IMR-90 (cell line): ENCODE measurements around the gene CAMK2G. TPM values are rescaled to one million over a fixed set of nuclear protein-coding genes. Genes with fewer than 3 reads are reported as not detected.

Experiments
- ATAC-seq: fragments of 200-7000 bp; cut with Tn5 transposase; 2 replicates; pipeline ENCODE4 v1.9.1; 2020; ENCODE audit warnings: low read depth, mild to moderate bottlenecking, moderate library complexity
- BruUV-seq: library from RNA; stranded (reverse); fragments of 400-500 nt; replicated peaks from 2 replicates; lab custom pipeline; 2021; lab: Mats Ljungman, UMichigan
- CTCF ChIA-PET: fragments of 300-600 bp; formaldehyde crosslinking; extraction: SDS; loops from one replicate; lab custom pipeline; 2021; ENCODE audit warnings: antibody characterized with exemption; lab: Yijun Ruan, JAX
- POLR2A ChIA-PET: fragments of 300-600 bp; sonication (Branson Sonifier 250); formaldehyde crosslinking; loops from one replicate; lab custom pipeline; 2022; ENCODE audit warnings: antibody characterized with exemption; ENCODE audit not compliant: unreplicated experiment; lab: Charles Lee
- DNase-seq: peaks from one replicate; pipeline ENCODE4 v3.0.0; 2013
- H2AFZ ChIP-seq: replicated peaks from 2 replicates; pipeline ENCODE3; 2013; ENCODE audit warnings: low read length, mild to moderate bottlenecking; ENCODE audit not compliant: poor library complexity
- H2AK5ac ChIP-seq: 2 replicates; pipeline ENCODE4 v1.6.1; 2013; ENCODE audit warnings: low read depth, low read length, inconsistent platforms
- H2AK9ac ChIP-seq: replicated peaks from 2 replicates; pipeline ENCODE3; 2013; ENCODE audit warnings: mild to moderate bottlenecking, low read depth, low read length, moderate library complexity; ENCODE audit not compliant: poor library complexity
- H2BK120ac ChIP-seq: 2 replicates; pipeline ENCODE4 v1.6.1; 2013; ENCODE audit warnings: low read depth, low read length, inconsistent platforms
- H2BK15ac ChIP-seq: 3 replicates; pipeline ENCODE4 v1.6.1; 2013; ENCODE audit warnings: low read depth, low read length, inconsistent platforms
- H2BK20ac ChIP-seq: 2 replicates; pipeline ENCODE4 v1.6.1; 2013; ENCODE audit warnings: low read depth, mild to moderate bottlenecking, inconsistent platforms, low read length, moderate library complexity
- H2BK5ac ChIP-seq: 2 replicates; pipeline ENCODE4 v1.6.1; 2013; ENCODE audit warnings: mild to moderate bottlenecking, low read depth, low read length, inconsistent platforms; ENCODE audit not compliant: poor library complexity, severe bottlenecking
- H3K14ac ChIP-seq: replicated peaks from 2 replicates; pipeline ENCODE4 v1.6.1; 2013; ENCODE audit warnings: low read depth, low read length, inconsistent platforms
- H3K18ac ChIP-seq: 2 replicates; pipeline ENCODE4 v1.6.1; 2013; ENCODE audit warnings: low read depth, low read length, control low read depth
- H3K23ac ChIP-seq: 2 replicates; pipeline ENCODE4 v1.6.1; 2013; ENCODE audit warnings: low read depth, low read length, inconsistent platforms
- H3K27ac ChIP-seq: 2 replicates; pipeline ENCODE4 v1.5.1; 2013; ENCODE audit warnings: mild to moderate bottlenecking, control low read depth, low read length; ENCODE audit not compliant: insufficient read depth
- H3K27me3 ChIP-seq: 2 replicates; pipeline ENCODE4 v1.6.1; 2013; ENCODE audit warnings: low read length; ENCODE audit not compliant: control insufficient read depth, insufficient read depth
- H3K36me3 ChIP-seq: 2 replicates; pipeline ENCODE4 v1.6.1; 2013; ENCODE audit warnings: low read length, mixed read lengths; ENCODE audit not compliant: control insufficient read depth, insufficient read depth
- H3K4ac ChIP-seq: 2 replicates; pipeline ENCODE4 v1.6.1; 2013; ENCODE audit warnings: low read depth, low read length, inconsistent platforms
- H3K4me1 ChIP-seq: 2 replicates; pipeline ENCODE4 v1.6.1; 2013; ENCODE audit warnings: low read length, mixed read lengths; ENCODE audit not compliant: control insufficient read depth, insufficient read depth
- H3K4me2 ChIP-seq: 2 replicates; pipeline ENCODE4 v1.6.1; 2013; ENCODE audit warnings: low read depth, mild to moderate bottlenecking, control low read depth, low read length, moderate library complexity
- H3K4me3 ChIP-seq: 2 replicates; pipeline ENCODE4 v1.5.1; 2013; ENCODE audit warnings: low read depth, mild to moderate bottlenecking, control low read depth, low read length, moderate library complexity; ENCODE audit not compliant: insufficient read depth
- H3K56ac ChIP-seq: 2 replicates; pipeline ENCODE4 v1.6.1; 2013; ENCODE audit warnings: low read length, inconsistent platforms; ENCODE audit not compliant: insufficient read depth; ENCODE audit errors: extremely low read depth
- H3K79me1 ChIP-seq, 2 experiments: 2 replicates each; pipeline ENCODE4 v1.6.1; 2013; ENCODE audit warnings: low read length in 2 of 2, inconsistent platforms in 1 of 2, low read depth in 1 of 2
- H3K9ac ChIP-seq: 2 replicates; pipeline ENCODE4 v1.6.1; 2013; ENCODE audit warnings: low read depth, low read length, control low read depth
- H3K9me1 ChIP-seq: 2 replicates; pipeline ENCODE4 v1.6.1; 2013; ENCODE audit warnings: low read length, inconsistent platforms; ENCODE audit not compliant: insufficient read depth
- H3K9me3 ChIP-seq: 2 replicates; pipeline ENCODE4 v1.6.1; 2013; ENCODE audit warnings: low read length; ENCODE audit not compliant: control insufficient read depth, insufficient read depth
- H4K20me1 ChIP-seq: 2 replicates; pipeline ENCODE4 v1.6.1; 2013; ENCODE audit warnings: low read length, inconsistent platforms; ENCODE audit not compliant: insufficient read depth
- H4K5ac ChIP-seq: 2 replicates; pipeline ENCODE4 v1.6.1; 2013; ENCODE audit warnings: mild to moderate bottlenecking, low read depth, low read length, control low read depth
- H4K8ac ChIP-seq, 2 experiments: 2 replicates each; pipeline ENCODE4 v1.6.1; 2013; ENCODE audit warnings: low read depth in 2 of 2, low read length in 2 of 2, control low read depth in 1 of 2, inconsistent platforms in 1 of 2
- H4K91ac ChIP-seq: 2 replicates; pipeline ENCODE4 v1.6.1; 2013; ENCODE audit warnings: low read depth, low read length, inconsistent platforms; ENCODE audit not compliant: insufficient read depth
- CEBPB ChIP-seq: IDR thresholded peaks from 2 replicates; pipeline ENCODE4 v1.6.1; 2012; ENCODE audit warnings: low read depth, low read length, improper control_type of control experiment
- MAZ ChIP-seq: IDR thresholded peaks from 2 replicates; pipeline ENCODE4 v1.6.1; 2012; ENCODE audit warnings: low read depth, mild to moderate bottlenecking, low read length, improper control_type of control experiment, moderate library complexity, borderline replicate concordance
- RAD21 ChIP-seq: IDR thresholded peaks from 2 replicates; pipeline ENCODE4 v1.6.1; 2012; ENCODE audit warnings: low read length, improper control_type of control experiment
- WGBS, 2 experiments: methylation state at CpG; one replicate each; pipeline versions ENCODE4 v1.1.5 to v1.1.7; 2013; ENCODE audit warnings: missing lambda C conversion rate in 2 of 2; ENCODE audit not compliant: insufficient read length in 1 of 2; ENCODE audit errors: extremely low coverage in 2 of 2; 5-methylcytosine and 5-hydroxymethylcytosine counted together
- dilution Hi-C: fragments of 300-500 bp; cut with HindIII; formaldehyde crosslinking; loops from one replicate; pipeline ENCODE4 v1.14.3; 2018; ENCODE audit warnings: low sequenced_read_pairs; ENCODE audit not compliant: unreplicated experiment
- in situ Hi-C: fragments of 300-500 bp; cut with MboI; formaldehyde crosslinking; loops from 3 replicates; pipeline ENCODE4 v1.14.3; 2019; ENCODE audit warnings: low sequenced_read_pairs, inconsistent platforms, mixed read lengths
- intact Hi-C: fragments of 100-400 bp; cut with micrococcal nuclease; formaldehyde crosslinking; loops from 2 replicates; pipeline ENCODE4 v1.10.0; 2022
- polyA plus RNA-seq, 3 experiments: library from polyadenylated mRNA; depleted of rRNA; stranded (reverse); fragments of >200 nt; gene quantifications; 2 replicates each; pipeline ENCODE4 v1.2.3, GENCODE V29; 2012; ENCODE audit warnings: low replicate concordance in 1 of 3
- total RNA-seq: library from RNA; depleted of rRNA; stranded (reverse); fragments of >200 nt; gene quantifications from 2 replicates; pipeline ENCODE4 v1.2.3, GENCODE V29; 2012
- TF ChIP-seq, protein P1 (sequence below): fragments of 150-350 bp; IDR thresholded peaks from 2 replicates; pipeline ENCODE4 v1.6.1; 2016; ENCODE audit warnings: low read depth, mild to moderate bottlenecking, low read length, moderate library complexity, borderline replicate concordance

The CAMK2G gene
- total and polyA plus RNA-seq, 2 of the 4 experiments (the other 2 are of a cell fraction): 20.4 to 25.4 TPM

DNA sequence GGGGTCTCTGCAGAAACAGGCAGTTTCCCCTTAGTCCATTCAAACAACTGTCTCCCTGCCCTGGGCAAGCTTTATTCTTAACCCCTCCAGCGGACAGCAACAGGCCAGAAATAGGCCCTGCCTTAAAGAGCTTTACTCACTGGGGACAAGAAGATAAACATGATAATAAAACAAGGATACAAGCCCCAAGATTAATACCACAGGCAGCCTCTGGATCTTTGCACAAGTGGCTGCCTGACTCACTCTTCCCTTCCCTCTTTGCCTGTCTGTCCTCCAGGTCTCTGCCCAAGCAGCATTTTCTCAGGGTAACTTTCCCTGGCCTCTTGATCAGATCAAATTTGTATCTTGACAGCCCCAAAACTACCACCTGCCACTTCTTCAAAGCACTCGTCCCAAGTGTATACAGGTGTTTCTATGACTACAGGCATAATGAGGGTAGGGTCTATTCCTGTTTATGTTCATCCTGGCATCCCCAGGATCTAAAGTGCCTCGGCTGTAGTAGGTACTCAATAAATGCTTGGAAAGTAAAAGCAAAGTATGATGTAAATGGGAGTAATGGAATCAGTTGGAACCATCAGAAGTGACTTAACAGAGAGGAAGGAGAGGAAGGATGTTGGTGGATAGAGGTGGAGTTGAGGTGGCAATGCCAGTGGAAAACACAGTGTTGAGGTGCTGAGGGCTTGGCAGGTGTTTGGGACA lies 7.0 kb upstream of the CAMK2G start:
- Histone ChIP-seq H2AFZ (no peak overlapping the region), H3K9me3 (no peaks in the 10 kb centered on the region), H2AK9ac (no peak overlapping the region), H3K56ac (no peak overlapping the region), H2BK5ac (no peak overlapping the region), H4K91ac (no peak overlapping the region), H2BK120ac (no peak overlapping the region), H3K4ac (peak overlapping the region; percentile 36; the same call in 1 of the 2 replicates), H3K27ac (no peak overlapping the region), H2AK5ac (peak overlapping the region; percentile 71; the same call in 1 of the 2 replicates), H3K4me1 (peaks cover 4% of the 10 kb centered on the region), H3K14ac (0 out of 2 replicates have a peak overlapping the region, but pooled peaks have one; percentile 15), H3K4me3 (no peak overlapping the region), H3K27me3 (no peaks in the 10 kb centered on the region), H3K4me2 (no peak overlapping the region), H2BK15ac (no peak overlapping the region), H4K5ac (no peak overlapping the region), H3K9me1 (peaks cover 7% of the 10 kb centered on the region), H3K79me1 (peaks cover 0 to 6% of the 10 kb centered on the region in 2 experiments; a peak in 2 of 4 replicates), H3K36me3 (no peaks in the 10 kb centered on the region), H3K23ac (no peak overlapping the region), H3K18ac (no peak overlapping the region), H4K20me1 (no peaks in the 10 kb centered on the region), H3K9ac (no peak overlapping the region), H4K8ac (peak overlapping the region in 1 of 2 experiments; percentile 5; a peak in 1 of 4 replicates), H2BK20ac (0 out of 2 replicates have a peak overlapping the region, but pooled peaks have one; percentile 24)
- CTCF ChIA-PET: interaction anchor here (2.9 kb wide), 1 partner anchor 59 kb away, joined by 32 read pairs; no protein-coding TSS in a partner anchor
- POLR2A ChIA-PET: no interaction called here
- in situ Hi-C loops (no loop called here), dilution Hi-C loops (no loop called here), intact Hi-C loops (no loop called here)
- TF ChIP-seq RAD21 (no peak), MAZ (no peak), CEBPB (peak; percentile 22; the same call in 1 of the 2 replicates)
- TF ChIP-seq, protein P1, sequence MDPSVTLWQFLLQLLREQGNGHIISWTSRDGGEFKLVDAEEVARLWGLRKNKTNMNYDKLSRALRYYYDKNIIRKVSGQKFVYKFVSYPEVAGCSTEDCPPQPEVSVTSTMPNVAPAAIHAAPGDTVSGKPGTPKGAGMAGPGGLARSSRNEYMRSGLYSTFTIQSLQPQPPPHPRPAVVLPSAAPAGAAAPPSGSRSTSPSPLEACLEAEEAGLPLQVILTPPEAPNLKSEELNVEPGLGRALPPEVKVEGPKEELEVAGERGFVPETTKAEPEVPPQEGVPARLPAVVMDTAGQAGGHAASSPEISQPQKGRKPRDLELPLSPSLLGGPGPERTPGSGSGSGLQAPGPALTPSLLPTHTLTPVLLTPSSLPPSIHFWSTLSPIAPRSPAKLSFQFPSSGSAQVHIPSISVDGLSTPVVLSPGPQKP: no peak
- BruUV-seq: no TSS peak
- peak; percentile 58 for DNase-seq
- ATAC-seq: peak; percentile 16; the same call in 1 of the 2 replicates
- 83% methylated on average over 1 of the region's 3 CpGs; no CpG with 5 or more reads in 1 of the 2 experiments for WGBS, 2 experiments
